ENCODE results near the gene FAM228B.
"Not testable (repeated sequence)": the region's sequence is repeated elsewhere in the genome, so short reads cannot be mapped to it uniquely, and the experiment has no call there.

Gene FAM228B

GRCh38 chr2:24122366-24123194, 689 bp upstream of the FAM228B start:
- no peak overlapping the region for H3K27ac ChIP-seq
- no peak for DNase-seq (ENCODE audit: low read depth, low spot score)
- no peaks in the 10 kb centered on the region for H3K9me3 ChIP-seq (ENCODE audit: low read depth, low read length)
- H3K36me3 ChIP-seq (ENCODE audit: insufficient read depth, low read length) = no peaks in the 10 kb centered on the region
- no peak for TF ChIP-seq EZH2 (IDR thresholded peaks at IDR 0.05)
- no peak for TF ChIP-seq FOXP2 (optimal IDR thresholded peaks at IDR 0.05; ENCODE audit: control extremely low read depth, extremely low read length, insufficient read depth)
- TF ChIP-seq POLR2AphosphoS5 (IDR thresholded peaks at IDR 0.05; ENCODE audit: borderline replicate concordance, low read depth, low read length) = no peak
- peak overlapping the region; percentile 79 for H3K9ac ChIP-seq (ENCODE audit: insufficient read length)
- H3K4me3 ChIP-seq = peak overlapping the region; percentile 80

- Histone ChIP-seq H3K9ac (ENCODE audit: insufficient read length) (peak overlapping the region; percentile 79), H3K36me3 (ENCODE audit: insufficient read depth, low read length) (no peaks in the 10 kb centered on the region), H3K9me3 (ENCODE audit: low read depth, low read length) (no peaks in the 10 kb centered on the region), H3K27ac (peak overlapping the region; percentile 17; the same call in 1 of the 2 replicates), H3K4me3 (peak overlapping the region; percentile 80)
- DNase-seq (ENCODE audit: low read depth, low spot score) = no peak
- TF ChIP-seq EZH2 (IDR thresholded peaks at IDR 0.05) = no peak
- TF ChIP-seq POLR2AphosphoS5 (IDR thresholded peaks at IDR 0.05; ENCODE audit: borderline replicate concordance, low read depth, low read length) = no peak
- TF ChIP-seq FOXP2 (optimal IDR thresholded peaks at IDR 0.05; ENCODE audit: control extremely low read depth, extremely low read length, insufficient read depth) = no peak
Measured at GRCh38 chr2:24123922-24124580, 782 bp downstream of the FAM228B start.

GRCh38 chr2:24125956-24126355, 2.7 kb downstream of the FAM228B start:
- no peak for TF ChIP-seq EZH2 (IDR thresholded peaks at IDR 0.05)
- TF ChIP-seq FOXP2 (optimal IDR thresholded peaks at IDR 0.05; ENCODE audit: control extremely low read depth, extremely low read length, insufficient read depth) = no peak
- no peak for TF ChIP-seq POLR2AphosphoS5 (IDR thresholded peaks at IDR 0.05; ENCODE audit: borderline replicate concordance, low read depth, low read length)
- no peak overlapping the region for H3K27ac ChIP-seq

GRCh38 chr2:24132543-24132942, 9.3 kb downstream of the FAM228B start:
- no peaks in the 10 kb centered on the region for H3K36me3 ChIP-seq (ENCODE audit: insufficient read depth, low read length)
- no peaks in the 10 kb centered on the region for H3K9me3 ChIP-seq (ENCODE audit: low read depth, low read length)
- no peak for DNase-seq (ENCODE audit: low read depth, low spot score)
- TF ChIP-seq POLR2AphosphoS5 (IDR thresholded peaks at IDR 0.05; ENCODE audit: borderline replicate concordance, low read depth, low read length) = no peak
- TF ChIP-seq FOXP2 (optimal IDR thresholded peaks at IDR 0.05; ENCODE audit: control extremely low read depth, extremely low read length, insufficient read depth) = no peak
- TF ChIP-seq EZH2 (IDR thresholded peaks at IDR 0.05) = no peak
- no peak overlapping the region for H3K9ac ChIP-seq (ENCODE audit: insufficient read length)
- no peak overlapping the region for H3K4me3 ChIP-seq
- H3K27ac ChIP-seq = no peak overlapping the region

More at GRCh38 chr2:24125956-24126355, 2.7 kb downstream of the FAM228B start:
- no peak overlapping the region for H3K4me3 ChIP-seq
- no peaks in the 10 kb centered on the region for H3K36me3 ChIP-seq (ENCODE audit: insufficient read depth, low read length)
- no peak for DNase-seq (ENCODE audit: low read depth, low spot score)
- no peaks in the 10 kb centered on the region for H3K9me3 ChIP-seq (ENCODE audit: low read depth, low read length)
- H3K9ac ChIP-seq (ENCODE audit: insufficient read length) = no peak overlapping the region

- not testable (repeated sequence) for H3K27ac ChIP-seq; H3K4me3 ChIP-seq; H3K9me3 ChIP-seq (ENCODE audit: low read depth, low read length); H3K36me3 ChIP-seq (ENCODE audit: insufficient read depth, low read length); H3K9ac ChIP-seq (ENCODE audit: insufficient read length); DNase-seq (ENCODE audit: low read depth, low spot score)
Measured at GRCh38 chr2:24140305-24140704, 17.0 kb downstream of the FAM228B start.

GRCh38 chr2:24147364-24147763, 24.1 kb downstream of the FAM228B start:
- no peak for DNase-seq (ENCODE audit: low read depth, low spot score)
- H3K4me3 ChIP-seq = no peak overlapping the region
- TF ChIP-seq POLR2AphosphoS5 (IDR thresholded peaks at IDR 0.05; ENCODE audit: borderline replicate concordance, low read depth, low read length) = no peak
- no peak for TF ChIP-seq EZH2 (IDR thresholded peaks at IDR 0.05)
- no peak for TF ChIP-seq FOXP2 (optimal IDR thresholded peaks at IDR 0.05; ENCODE audit: control extremely low read depth, extremely low read length, insufficient read depth)
- peak overlapping the region; percentile 22; the same call in 1 of the 2 replicates for H3K27ac ChIP-seq
- no peak overlapping the region for H3K9ac ChIP-seq (ENCODE audit: insufficient read length)
- peaks cover 11% of the 10 kb centered on the region; the same call in 1 of the 2 replicates for H3K9me3 ChIP-seq (ENCODE audit: low read depth, low read length)
- H3K36me3 ChIP-seq (ENCODE audit: insufficient read depth, low read length) = no peaks in the 10 kb centered on the region

- no peak overlapping the region for H3K9ac ChIP-seq (ENCODE audit: insufficient read length)
- no peak overlapping the region for H3K4me3 ChIP-seq
- no peak for DNase-seq (ENCODE audit: low read depth, low spot score)
- H3K27ac ChIP-seq = no peak overlapping the region
- TF ChIP-seq FOXP2 (optimal IDR thresholded peaks at IDR 0.05; ENCODE audit: control extremely low read depth, extremely low read length, insufficient read depth) = no peak
- no peak for TF ChIP-seq POLR2AphosphoS5 (IDR thresholded peaks at IDR 0.05; ENCODE audit: borderline replicate concordance, low read depth, low read length)
- no peak for TF ChIP-seq EZH2 (IDR thresholded peaks at IDR 0.05)
- peaks cover 6% of the 10 kb centered on the region; the same call in 1 of the 2 replicates for H3K9me3 ChIP-seq (ENCODE audit: low read depth, low read length)
- no peaks in the 10 kb centered on the region for H3K36me3 ChIP-seq (ENCODE audit: insufficient read depth, low read length)
Measured at GRCh38 chr2:24152413-24153197, 29.3 kb downstream of the FAM228B start.

- no peaks in the 10 kb centered on the region for H3K9me3 ChIP-seq (ENCODE audit: low read depth, low read length)
- TF ChIP-seq EZH2 (IDR thresholded peaks at IDR 0.05) (no peak), POLR2AphosphoS5 (IDR thresholded peaks at IDR 0.05; ENCODE audit: borderline replicate concordance, low read depth, low read length) (no peak), FOXP2 (optimal IDR thresholded peaks at IDR 0.05; ENCODE audit: control extremely low read depth, extremely low read length, insufficient read depth) (no peak)
- H3K4me3 ChIP-seq = no peak overlapping the region
- no peak overlapping the region for H3K27ac ChIP-seq
- H3K9ac ChIP-seq (ENCODE audit: insufficient read length) = no peak overlapping the region
- no peaks in the 10 kb centered on the region for H3K36me3 ChIP-seq (ENCODE audit: insufficient read depth, low read length)
- DNase-seq (ENCODE audit: low read depth, low spot score) = no peak
Measured at GRCh38 chr2:24153478-24153877, 30.2 kb downstream of the FAM228B start.

Data from SK-N-MC (cell line).